Mesothelial cell of epicardium (in vitro differentiated cells): ENCODE data around the gene IL1RAPL1. TPM values are rescaled to one million over a fixed set of nuclear protein-coding genes. Genes with fewer than 3 reads are reported as not detected.

Experiments
- DNase-seq, 2 experiments: peaks; one replicate each; pipeline ENCODE4 v3.0.0; 2021; ENCODE audit warnings: low spot score in 2 of 2; ENCODE audit not compliant: unreplicated experiment in 2 of 2
- H3K27ac Mint-ChIP-seq: 2 replicates; pipeline ENCODE4 v1.8.0; 2021; ENCODE audit warnings: mixed read lengths
- H3K27me3 Mint-ChIP-seq: 2 replicates; pipeline ENCODE4 v1.8.0; 2021; ENCODE audit warnings: low read depth, mixed read lengths
- H3K36me3 Mint-ChIP-seq: 2 replicates; pipeline ENCODE4 v1.8.0; 2021; ENCODE audit warnings: mixed read lengths
- H3K4me1 Mint-ChIP-seq: 2 replicates; pipeline ENCODE4 v1.8.0; 2021; ENCODE audit warnings: mixed read lengths
- H3K4me3 Mint-ChIP-seq: 2 replicates; pipeline ENCODE4 v1.8.0; 2021; ENCODE audit warnings: mild to moderate bottlenecking, moderate library complexity, mixed read lengths
- H3K9me3 Mint-ChIP-seq: 2 replicates; pipeline ENCODE4 v1.8.0; 2021; ENCODE audit warnings: mixed read lengths
- total RNA-seq: library from RNA; stranded (reverse); gene quantifications from 3 replicates; pipeline ENCODE4 v1.2.1, GENCODE V29; 2021
- TF ChIP-seq, protein P1 (sequence below): fragments of 200-600 bp; sonication (generic); IDR thresholded peaks from one replicate; pipeline ENCODE4 v1.5.0; 2021; ENCODE audit warnings: antibody characterized with exemption; ENCODE audit not compliant: unreplicated experiment

The IL1RAPL1 gene
- total RNA-seq, 1 donor from 2014 or later: 17.0 TPM

DNA sequence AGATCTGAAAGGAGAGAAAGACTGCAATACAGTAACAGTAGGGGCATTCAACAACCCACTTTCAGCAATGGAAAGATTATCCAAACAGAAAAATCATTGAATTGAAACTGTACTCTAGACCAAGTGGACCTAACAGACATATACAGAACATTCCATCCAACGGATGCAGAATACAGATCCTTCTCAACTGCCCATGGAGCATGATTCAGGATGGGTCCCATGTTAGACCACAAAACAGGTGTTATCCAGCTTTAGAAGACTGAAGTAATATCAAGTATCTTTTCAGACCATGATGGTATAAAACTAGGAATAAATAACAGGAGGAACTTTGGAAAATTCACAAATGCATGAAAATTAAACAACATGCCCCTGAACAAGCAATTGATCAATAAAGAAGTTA is 1060.9 kb downstream of the IL1RAPL1 start:
- Mint-ChIP-seq H3K36me3 (peaks cover 6% of the 10 kb centered on the region), H3K27me3 (no peaks in the 10 kb centered on the region), H3K4me1 (peaks cover 6% of the 10 kb centered on the region), H3K9me3 (peaks cover 38% of the 10 kb centered on the region), H3K27ac (no peak overlapping the region), H3K4me3 (no peak overlapping the region)
- TF ChIP-seq, protein P1, sequence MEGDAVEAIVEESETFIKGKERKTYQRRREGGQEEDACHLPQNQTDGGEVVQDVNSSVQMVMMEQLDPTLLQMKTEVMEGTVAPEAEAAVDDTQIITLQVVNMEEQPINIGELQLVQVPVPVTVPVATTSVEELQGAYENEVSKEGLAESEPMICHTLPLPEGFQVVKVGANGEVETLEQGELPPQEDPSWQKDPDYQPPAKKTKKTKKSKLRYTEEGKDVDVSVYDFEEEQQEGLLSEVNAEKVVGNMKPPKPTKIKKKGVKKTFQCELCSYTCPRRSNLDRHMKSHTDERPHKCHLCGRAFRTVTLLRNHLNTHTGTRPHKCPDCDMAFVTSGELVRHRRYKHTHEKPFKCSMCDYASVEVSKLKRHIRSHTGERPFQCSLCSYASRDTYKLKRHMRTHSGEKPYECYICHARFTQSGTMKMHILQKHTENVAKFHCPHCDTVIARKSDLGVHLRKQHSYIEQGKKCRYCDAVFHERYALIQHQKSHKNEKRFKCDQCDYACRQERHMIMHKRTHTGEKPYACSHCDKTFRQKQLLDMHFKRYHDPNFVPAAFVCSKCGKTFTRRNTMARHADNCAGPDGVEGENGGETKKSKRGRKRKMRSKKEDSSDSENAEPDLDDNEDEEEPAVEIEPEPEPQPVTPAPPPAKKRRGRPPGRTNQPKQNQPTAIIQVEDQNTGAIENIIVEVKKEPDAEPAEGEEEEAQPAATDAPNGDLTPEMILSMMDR: no peak
- DNase-seq: no peak

DNA sequence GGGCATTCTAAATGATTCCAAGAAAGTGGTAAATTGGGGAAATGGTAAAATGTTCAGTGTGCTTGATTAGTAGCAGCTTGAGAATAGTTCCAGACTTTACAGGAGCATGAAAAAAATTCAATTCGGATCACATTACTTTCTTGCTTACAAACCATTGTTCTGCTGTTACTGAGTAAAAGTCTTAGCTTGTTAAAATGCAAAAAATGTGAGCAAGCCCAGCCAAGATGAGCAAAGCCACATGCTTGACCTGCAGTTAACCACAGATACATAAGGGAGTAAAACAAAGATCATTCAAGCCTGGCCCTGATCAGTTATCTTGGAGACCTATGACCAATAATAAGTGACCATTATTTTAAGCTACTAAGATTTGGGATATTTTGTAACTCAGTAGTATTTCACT is 1065.2 kb downstream of the IL1RAPL1 start:
- H3K9me3 Mint-ChIP-seq: peaks cover 26% of the 10 kb centered on the region
- no peaks in the 10 kb centered on the region for H3K27me3 Mint-ChIP-seq

DNA sequence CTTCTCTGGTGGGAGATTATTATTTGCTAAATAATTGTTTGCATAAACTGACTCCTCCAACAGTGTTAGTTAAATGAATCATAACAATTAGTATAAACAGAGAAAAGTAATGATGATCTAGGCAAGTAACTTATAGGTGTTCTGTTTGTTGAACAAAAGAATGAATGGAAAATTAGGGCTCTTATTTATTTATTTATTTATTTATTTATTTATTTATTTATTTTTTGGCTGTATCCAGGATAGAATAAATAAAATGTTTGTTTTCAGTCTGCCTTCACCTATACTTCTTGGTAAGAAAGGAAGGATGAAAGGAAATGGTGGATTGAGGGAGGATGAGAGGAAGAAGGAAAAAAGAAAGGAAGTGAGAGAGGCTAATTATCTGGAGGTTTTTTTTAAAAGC is 1066.5 kb downstream of the IL1RAPL1 start:
- H3K9me3 Mint-ChIP-seq: peaks cover 20% of the 10 kb centered on the region
- H3K4me3 Mint-ChIP-seq: no peak overlapping the region
- TF ChIP-seq, protein P1: no peak
- no peaks in the 10 kb centered on the region for H3K27me3 Mint-ChIP-seq
- no peak overlapping the region for H3K27ac Mint-ChIP-seq
- no peaks in the 10 kb centered on the region for H3K36me3 Mint-ChIP-seq
- no peak for DNase-seq
- H3K4me1 Mint-ChIP-seq: peaks cover 6% of the 10 kb centered on the region

More for the DNA sequence above, 1065.2 kb downstream of the IL1RAPL1 start:
- Mint-ChIP-seq H3K36me3 (no peaks in the 10 kb centered on the region), H3K4me3 (no peak overlapping the region), H3K27ac (no peak overlapping the region), H3K4me1 (peaks cover 6% of the 10 kb centered on the region)
- no peak for DNase-seq
- TF ChIP-seq, protein P1: no peak

DNA sequence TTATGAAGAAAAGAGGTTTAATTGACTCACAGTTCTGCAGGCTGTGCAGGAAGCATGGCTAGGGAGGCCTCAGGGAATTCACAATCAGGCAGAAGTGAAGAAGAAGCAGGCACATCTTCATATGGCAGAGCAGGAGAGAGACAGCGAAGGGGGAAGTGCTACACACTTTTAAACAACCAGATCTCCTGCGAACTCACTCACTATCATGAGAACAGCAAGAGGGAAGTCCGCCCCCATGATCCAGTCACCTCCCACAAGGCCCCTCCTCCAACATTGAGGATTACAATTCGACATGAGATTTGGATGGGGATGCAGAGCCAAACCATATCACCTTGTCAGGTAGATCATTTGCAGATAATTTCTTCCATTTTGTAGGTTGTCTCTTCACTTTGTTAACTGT is 1072.7 kb downstream of the IL1RAPL1 start:
- Mint-ChIP-seq H3K27ac (no peak overlapping the region), H3K36me3 (no peaks in the 10 kb centered on the region), H3K4me1 (peaks cover 14% of the 10 kb centered on the region), H3K27me3 (no peaks in the 10 kb centered on the region), H3K4me3 (no peak overlapping the region), H3K9me3 (peaks cover 3% of the 10 kb centered on the region)
- no peak for DNase-seq
- TF ChIP-seq, protein P1: no peak

DNA sequence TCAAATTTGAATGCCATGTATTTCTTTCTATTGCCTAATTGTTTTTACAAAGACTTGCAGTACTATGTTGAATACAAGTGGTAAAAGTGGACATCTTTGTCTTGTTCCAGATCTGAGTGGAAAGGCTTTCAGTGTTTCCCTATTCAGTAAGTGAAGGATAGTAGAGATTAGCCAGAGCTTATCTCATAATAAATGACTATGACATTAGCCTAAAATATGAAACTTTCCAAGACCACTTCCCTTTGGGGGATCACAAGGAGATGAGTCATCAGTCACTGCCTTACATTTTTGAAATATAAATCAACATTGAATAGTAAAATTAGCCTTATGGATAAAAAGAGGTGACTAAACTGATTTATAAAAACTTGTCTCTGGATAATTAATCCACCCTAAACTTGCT is 1074.0 kb downstream of the IL1RAPL1 start:
- no peak for DNase-seq
- TF ChIP-seq, protein P1: no peak
- Mint-ChIP-seq H3K36me3 (no peaks in the 10 kb centered on the region), H3K27me3 (no peaks in the 10 kb centered on the region), H3K27ac (no peak overlapping the region), H3K9me3 (peaks cover 3% of the 10 kb centered on the region), H3K4me3 (no peak overlapping the region), H3K4me1 (peaks cover 14% of the 10 kb centered on the region)

DNA sequence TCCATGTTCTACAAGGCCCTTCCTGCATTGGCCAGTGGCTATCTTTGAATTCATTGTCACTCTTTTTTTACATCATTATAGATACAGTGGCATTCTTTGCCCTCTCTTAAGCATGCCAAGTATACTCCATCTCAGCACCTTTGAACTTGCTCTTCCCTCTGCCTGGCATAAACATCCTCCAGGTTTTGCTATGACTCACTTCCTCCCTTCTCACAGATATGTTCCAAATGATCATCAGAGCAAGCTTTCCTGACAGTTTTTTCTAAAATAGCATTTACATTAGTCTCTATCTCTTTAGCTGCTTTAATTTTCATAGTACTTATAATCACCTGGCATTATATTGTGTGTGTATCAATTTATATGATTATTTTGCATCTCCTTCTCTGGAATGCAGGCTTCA is 1074.9 kb downstream of the IL1RAPL1 start:
- Mint-ChIP-seq H3K4me3 (no peak overlapping the region), H3K4me1 (peaks cover 14% of the 10 kb centered on the region), H3K9me3 (peaks cover 3% of the 10 kb centered on the region), H3K36me3 (no peaks in the 10 kb centered on the region), H3K27me3 (no peaks in the 10 kb centered on the region), H3K27ac (peak overlapping the region; percentile 7)
- DNase-seq: no peak
- TF ChIP-seq, protein P1: no peak
